DMS53 treated with DMSO at 0.1 percent for 48 hours (cell line): Measurements from ENCODE around the gene CASK.

ENCODE experiments used
- DNase-seq: peaks from one replicate; lab custom pipeline; 2025; ENCODE audit not compliant: unreplicated experiment; lab: John Stamatoyannopoulos, UW

Gene CASK

DNA sequence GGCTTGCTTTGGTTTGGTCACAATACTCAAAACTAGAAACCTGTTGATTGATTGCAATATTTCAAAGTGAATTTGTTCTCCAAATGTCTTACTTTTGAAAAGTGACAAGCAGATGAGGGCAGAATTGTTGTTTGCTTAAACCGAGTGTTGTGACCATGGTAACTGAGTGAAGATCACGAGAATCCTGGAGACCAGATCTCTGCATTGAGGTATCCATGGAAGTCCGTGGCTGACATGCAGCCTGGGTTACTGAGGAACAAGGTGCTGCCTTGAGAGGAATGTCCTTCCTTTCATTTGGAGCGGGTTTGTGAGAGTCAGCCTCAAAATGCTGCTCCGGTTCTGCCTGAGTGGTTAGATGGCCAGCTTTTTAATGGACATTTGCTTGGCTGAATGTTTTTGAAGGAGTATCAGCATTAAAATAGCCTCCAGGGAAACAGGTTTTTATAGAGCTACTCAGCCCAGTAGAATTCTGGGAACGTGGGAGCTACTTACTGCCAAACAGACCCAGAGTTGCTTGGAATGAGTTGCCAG lies 444.9 kb downstream of the CASK start:
- DNase-seq: no peak

DNA sequence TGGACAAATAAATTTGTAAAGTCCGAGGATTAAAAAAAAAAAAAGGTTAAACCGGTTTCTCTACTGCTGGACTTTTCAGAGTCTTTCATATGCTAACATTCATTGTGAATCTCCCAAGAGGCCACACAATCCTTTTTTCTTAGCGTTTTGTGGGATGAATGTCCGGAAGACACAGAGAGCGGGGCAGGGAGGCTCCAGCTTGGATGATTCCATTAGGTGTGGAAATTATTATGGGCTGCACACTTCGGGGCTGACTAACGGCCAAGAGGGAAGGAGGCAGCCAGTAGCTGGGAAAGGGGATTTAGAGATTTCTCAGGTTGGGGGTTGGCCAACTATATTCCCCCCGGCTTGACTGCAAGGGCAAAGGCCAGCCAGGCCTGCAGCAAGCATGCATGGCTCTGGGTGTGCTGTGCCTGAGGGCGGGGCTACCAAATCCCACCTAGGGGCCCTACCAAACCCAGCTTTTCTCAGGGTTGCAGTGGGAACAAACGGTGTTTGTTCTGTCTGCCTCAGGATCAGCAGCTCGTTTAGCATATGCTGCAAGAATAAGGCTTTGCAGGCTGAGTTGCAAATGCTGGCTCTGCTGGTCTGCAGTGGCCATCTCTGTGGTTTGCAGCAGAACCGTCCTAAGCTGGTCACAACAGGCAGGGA lies 447.6 kb downstream of the CASK start:
- no peak for DNase-seq

DNA sequence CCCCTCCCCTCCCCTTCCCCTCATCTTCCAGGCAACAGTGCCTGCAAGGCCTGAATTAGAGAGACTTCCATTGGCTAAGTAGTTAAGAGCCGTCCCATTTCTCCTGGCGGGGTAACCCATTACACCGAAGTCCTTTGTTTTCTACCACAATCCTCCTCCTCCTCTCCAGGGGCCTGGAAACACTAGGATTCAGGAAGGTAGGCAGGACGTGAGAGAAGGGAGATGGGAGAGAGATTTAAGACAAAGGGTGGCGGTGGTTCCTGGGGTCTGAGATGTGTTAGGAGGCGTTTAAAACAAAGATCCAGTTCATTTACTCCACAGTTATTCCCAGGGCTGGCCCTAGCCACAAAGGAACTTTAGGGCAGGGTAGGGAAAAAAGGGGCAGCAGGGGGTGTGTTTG lies 448.2 kb downstream of the CASK start:
- DNase-seq: no peak

DNA sequence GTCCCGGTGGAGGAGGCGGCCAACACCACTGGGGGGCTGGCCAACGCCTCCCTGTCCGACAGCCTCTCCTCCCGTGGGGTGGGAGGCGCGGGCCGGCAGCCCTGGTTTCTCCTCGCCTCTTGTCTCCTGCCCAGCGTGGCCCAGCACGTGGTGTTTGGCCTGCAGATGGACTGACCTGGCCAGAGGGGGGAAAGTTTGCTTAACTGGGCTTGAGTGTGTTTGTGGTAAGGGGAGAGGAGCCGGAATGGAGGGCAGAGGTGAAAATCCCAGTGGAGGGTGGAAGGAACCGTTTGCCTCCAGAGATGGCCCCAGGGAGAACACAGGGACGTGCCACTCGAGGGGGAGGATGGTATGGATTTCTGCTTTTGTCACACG lies 448.6 kb downstream of the CASK start:
- no peak for DNase-seq

DNA sequence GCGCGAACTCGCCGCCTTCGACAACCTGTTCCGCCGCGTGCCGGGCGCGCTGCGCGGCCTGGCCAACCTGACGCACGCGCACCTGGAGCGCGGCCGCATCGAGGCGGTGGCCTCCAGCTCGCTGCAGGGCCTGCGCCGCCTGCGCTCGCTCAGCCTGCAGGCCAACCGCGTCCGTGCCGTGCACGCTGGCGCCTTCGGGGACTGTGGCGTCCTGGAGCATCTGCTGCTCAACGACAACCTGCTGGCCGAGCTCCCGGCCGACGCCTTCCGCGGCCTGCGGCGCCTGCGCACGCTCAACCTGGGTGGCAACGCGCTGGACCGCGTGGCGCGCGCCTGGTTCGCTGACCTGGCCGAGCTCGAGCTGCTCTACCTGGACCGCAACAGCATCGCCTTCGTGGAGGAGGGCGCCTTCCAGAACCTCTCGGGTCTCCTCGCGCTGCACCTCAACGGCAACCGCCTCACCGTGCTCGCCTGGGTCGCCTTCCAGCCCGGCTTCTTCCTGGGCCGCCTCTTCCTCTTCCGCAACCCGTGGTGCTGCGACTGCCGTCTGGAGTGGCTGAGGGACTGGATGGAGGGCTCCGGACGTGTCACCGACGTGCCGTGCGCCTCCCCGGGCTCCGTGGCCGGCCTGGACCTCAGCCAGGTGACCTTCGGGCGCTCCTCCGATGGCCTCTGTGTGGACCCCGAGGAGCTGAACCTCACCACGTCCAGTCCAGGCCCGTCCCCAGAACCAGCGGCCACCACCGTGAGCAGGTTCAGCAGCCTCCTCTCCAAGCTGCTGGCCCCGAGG lies 449.2 kb downstream of the CASK start:
- no peak for DNase-seq

DNA sequence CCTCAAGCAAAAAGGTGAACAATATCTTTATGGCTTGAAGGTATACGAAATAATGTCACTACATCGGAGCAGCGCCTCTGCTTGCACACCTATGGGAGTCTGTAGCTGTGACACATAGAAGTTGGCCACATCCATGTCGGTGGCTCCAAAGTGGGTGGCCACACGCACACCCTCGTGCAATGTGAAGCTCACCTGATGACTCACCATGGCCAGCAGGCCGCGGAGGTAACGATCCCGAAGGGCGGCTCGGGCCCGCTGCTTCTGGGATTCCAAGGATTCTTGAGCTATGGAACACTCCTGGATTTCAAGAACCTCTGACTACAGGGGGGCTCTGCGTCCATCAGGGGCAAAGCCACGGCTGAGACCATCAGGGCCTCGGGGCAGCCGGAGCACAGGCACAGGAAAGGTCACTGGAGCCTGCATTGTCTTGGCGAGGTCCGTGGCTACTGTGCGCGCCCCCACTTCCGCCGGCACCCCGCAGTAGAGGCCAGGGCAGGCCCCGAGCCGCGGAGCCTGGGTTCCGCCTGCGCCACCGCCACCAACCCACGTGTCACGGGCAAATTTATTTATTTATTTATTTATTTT lies 451.0 kb downstream of the CASK start:
- no peak for DNase-seq

DNA sequence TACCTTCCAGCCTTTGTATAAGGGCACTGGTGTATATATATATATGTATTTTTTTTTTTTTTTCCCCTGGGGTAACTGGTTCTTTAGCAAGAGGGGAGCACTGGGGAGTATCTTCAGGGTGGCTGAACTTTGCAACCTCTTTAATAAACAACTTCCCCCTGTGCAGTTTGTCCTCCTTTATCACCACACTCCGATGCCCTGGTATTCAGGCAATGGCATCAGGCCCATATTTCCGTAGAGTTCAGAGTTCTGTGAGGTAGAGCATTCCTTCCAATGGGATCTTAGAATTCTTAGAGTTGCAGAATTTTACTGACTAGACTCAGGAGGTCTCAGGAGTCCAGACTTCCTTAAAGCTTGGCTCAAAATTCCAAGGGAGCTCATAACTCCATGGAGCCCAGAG lies 451.6 kb downstream of the CASK start:
- no peak for DNase-seq

DNA sequence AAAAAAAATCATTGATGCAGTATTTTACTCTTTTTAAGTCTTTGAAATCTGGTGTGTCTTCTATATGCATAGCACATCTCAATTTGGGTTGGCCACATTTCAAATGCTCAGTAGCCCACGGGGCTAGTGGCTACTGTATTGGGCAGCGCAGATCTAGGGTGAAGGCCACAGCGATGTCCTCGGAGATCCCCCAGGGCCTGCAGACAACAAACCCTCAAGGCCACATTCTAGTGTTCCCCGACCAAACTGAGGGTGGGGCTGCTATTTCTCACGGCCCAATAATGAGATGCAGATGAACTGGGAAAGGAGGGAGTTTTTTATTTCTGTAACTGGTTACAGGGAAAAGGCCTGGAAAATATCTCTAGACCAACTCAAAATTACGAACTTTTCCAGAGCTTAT lies 452.6 kb downstream of the CASK start:
- no peak for DNase-seq

DNA sequence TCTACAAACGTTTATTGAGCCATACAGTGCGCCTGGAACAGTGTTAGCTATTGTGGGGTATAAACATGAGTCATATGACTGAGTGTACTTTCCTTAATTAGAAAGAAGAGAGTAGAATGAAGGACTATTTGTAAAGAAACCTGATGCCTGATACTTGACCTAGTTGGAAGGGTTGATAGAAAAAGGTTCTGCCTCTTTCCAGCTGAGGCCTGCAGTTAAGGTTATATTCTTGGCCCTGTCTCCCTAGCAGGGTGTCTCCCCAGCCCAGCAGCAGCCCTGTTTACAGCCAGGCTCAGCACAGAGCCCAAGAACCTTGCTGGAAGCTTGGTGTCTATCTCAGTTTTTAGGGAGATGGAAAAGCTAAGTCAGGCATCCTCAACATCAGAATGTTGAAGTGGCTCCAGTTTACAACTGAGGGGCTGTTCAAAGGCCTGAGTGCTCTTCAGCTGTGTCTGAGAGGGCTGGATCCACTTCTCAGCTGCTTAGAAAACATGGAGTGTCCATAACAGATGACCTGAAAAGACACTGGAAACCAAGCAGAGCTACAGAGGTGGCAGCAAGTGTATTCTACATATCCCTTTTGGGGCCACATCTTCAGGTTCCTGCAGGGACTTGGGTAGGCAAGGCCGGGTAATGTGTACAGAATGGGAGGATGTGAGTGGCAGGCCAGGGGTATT lies 454.6 kb downstream of the CASK start:
- peak; percentile 85 for DNase-seq
